CD4-positive, alpha-beta T cell (primary cell): ENCODE results near the gene ATP2A1. TPM values are rescaled to one million over a fixed set of nuclear protein-coding genes. Genes with fewer than 3 reads are reported as not detected.

Source experiments
- ATAC-seq: fragments of 200-7000 bp; cut with Tn5 transposase; one replicate; pipeline ENCODE4 v1.10.0; 2022; ENCODE audit warnings: mild to moderate bottlenecking; ENCODE audit not compliant: poor library complexity
- CTCF ChIA-PET: fragments of 350-600 bp; sonication (Branson Sonifier 250); formaldehyde crosslinking; loops from one replicate; lab custom pipeline; 2021; ENCODE audit warnings: antibody characterized with exemption, inconsistent platforms; lab: Charles Lee
- POLR2A ChIA-PET: fragments of 350-600 bp; sonication (Branson Sonifier 250); formaldehyde crosslinking; loops from one replicate; lab custom pipeline; 2021; ENCODE audit warnings: antibody characterized with exemption, inconsistent platforms; lab: Charles Lee
- DNase-seq, 14 experiments: peaks; one replicate each; pipeline ENCODE4 v3.0.0-alpha.2; 2013 to 2020; ENCODE audit warnings: mixed read lengths in 2 of 14
- H3K27ac ChIP-seq, 2 donors: one replicate each; pipeline versions ENCODE4 v1.5.1 to v1.7.0; 2013; ENCODE audit warnings: low read length in 2 of 2, low read depth in 1 of 2, mild to moderate bottlenecking in 1 of 2
- H3K27me3 ChIP-seq, 2 experiments: 1 replicate in 1 of 2; 2 replicates in 1 of 2; pipeline versions ENCODE4 v1.6.1 to v1.7.0; 2013; ENCODE audit warnings: low read length in 2 of 2, control low read depth in 1 of 2, mild to moderate bottlenecking in 1 of 2, moderate library complexity in 1 of 2; ENCODE audit not compliant: insufficient read depth in 2 of 2, control insufficient read depth in 1 of 2
- H3K36me3 ChIP-seq: one replicate; pipeline ENCODE4 v1.6.1; 2013; ENCODE audit warnings: low read length, control low read depth; ENCODE audit not compliant: insufficient read depth
- H3K4me1 ChIP-seq: one replicate; pipeline ENCODE4 v1.6.1; 2013; ENCODE audit warnings: low read length, control low read depth; ENCODE audit not compliant: insufficient read depth
- H3K4me3 ChIP-seq: one replicate; pipeline ENCODE4 v1.5.1; 2013; ENCODE audit warnings: mild to moderate bottlenecking, low read length, moderate library complexity
- H3K9me3 ChIP-seq, 2 experiments: 1 replicate in 1 of 2; 2 replicates in 1 of 2; pipeline versions ENCODE4 v1.6.1 to v1.7.0; 2013; ENCODE audit warnings: low read length in 2 of 2, mild to moderate bottlenecking in 2 of 2, control low read depth in 1 of 2, moderate library complexity in 1 of 2; ENCODE audit not compliant: control insufficient read depth in 1 of 2, insufficient read depth in 1 of 2
- H3K27ac Mint-ChIP-seq: one replicate; pipeline ENCODE4 v1.8.0; 2020; ENCODE audit warnings: mixed read lengths
- H3K27me3 Mint-ChIP-seq: one replicate; pipeline ENCODE4 v1.8.0; 2021; ENCODE audit warnings: mixed read lengths
- H3K36me3 Mint-ChIP-seq: one replicate; pipeline ENCODE4 v1.8.0; 2021; ENCODE audit warnings: low read depth, mixed read lengths
- H3K4me1 Mint-ChIP-seq: one replicate; pipeline ENCODE4 v1.8.0; 2021; ENCODE audit warnings: low read depth, mixed read lengths
- H3K4me3 Mint-ChIP-seq: one replicate; pipeline ENCODE4 v1.8.0; 2020; ENCODE audit warnings: mild to moderate bottlenecking, mixed read lengths
- H3K9me3 Mint-ChIP-seq: one replicate; pipeline ENCODE4 v1.8.0; 2020; ENCODE audit warnings: mixed read lengths
- intact Hi-C, 2 experiments: fragments of 100-400 bp; cut with DNase I in 1 of 2; cut with micrococcal nuclease in 1 of 2; formaldehyde crosslinking; loops; one replicate each; pipeline versions ENCODE4 v1.15.1 to v1.9.0; 2023 to 2025; cut with DNase I, micrococcal nuclease
- total RNA-seq, 174 experiments: library from RNA in 2 of 174; stranded (reverse) in 2 of 174; gene quantifications; one replicate each; pipeline ENCODE4 v1.2.3 and lab custom pipeline; 2021 to 2026
- TF ChIP-seq, protein P1 (sequence below): fragments of 200-600 bp; IDR thresholded peaks from one replicate; pipeline ENCODE4 v1.8.0; 2022; ENCODE audit warnings: antibody characterized with exemption, mild to moderate bottlenecking

Gene ATP2A1
- total RNA-seq, 2 experiments from 2014 or later = 0.56 to 0.77 TPM

DNA sequence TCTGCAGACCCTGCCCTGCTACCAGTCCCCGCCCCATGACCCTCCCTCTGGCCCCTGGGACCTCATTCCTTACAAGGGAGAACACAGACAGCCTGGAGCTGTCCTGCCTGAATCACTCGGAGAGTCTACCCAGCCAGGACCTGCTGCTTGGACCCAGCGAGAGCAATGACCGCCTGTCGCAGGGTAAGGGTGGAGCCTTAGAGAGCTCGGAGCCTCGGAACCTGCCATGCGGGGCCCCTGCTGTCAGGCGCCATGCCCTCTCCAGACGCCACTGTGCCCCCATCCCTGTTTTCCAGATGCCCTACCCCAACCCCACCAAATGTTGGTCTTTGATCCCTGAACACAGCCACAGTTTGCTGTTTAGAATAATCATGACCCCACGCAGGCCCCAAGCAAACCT, 9.1 kb upstream of the ATP2A1 start:
- POLR2A ChIA-PET = no interaction called here
- H3K36me3 Mint-ChIP-seq = peaks cover 64% of the 10 kb centered on the region
- Histone ChIP-seq H3K9me3 (no peaks in the 10 kb centered on the region), H3K27ac (no peak overlapping the region), H3K27me3 (no peaks in the 10 kb centered on the region), H3K4me3 (no peak overlapping the region), H3K36me3 (peaks cover 68% of the 10 kb centered on the region), H3K4me1 (peaks cover 5% of the 10 kb centered on the region)
- no peaks in the 10 kb centered on the region for H3K9me3 Mint-ChIP-seq
- CTCF ChIA-PET = no interaction called here
- ATAC-seq (no peak), DNase-seq (no peak)
- peaks cover 14% of the 10 kb centered on the region for H3K4me1 Mint-ChIP-seq
- H3K27me3 Mint-ChIP-seq = no peaks in the 10 kb centered on the region
- TF ChIP-seq, protein P1, sequence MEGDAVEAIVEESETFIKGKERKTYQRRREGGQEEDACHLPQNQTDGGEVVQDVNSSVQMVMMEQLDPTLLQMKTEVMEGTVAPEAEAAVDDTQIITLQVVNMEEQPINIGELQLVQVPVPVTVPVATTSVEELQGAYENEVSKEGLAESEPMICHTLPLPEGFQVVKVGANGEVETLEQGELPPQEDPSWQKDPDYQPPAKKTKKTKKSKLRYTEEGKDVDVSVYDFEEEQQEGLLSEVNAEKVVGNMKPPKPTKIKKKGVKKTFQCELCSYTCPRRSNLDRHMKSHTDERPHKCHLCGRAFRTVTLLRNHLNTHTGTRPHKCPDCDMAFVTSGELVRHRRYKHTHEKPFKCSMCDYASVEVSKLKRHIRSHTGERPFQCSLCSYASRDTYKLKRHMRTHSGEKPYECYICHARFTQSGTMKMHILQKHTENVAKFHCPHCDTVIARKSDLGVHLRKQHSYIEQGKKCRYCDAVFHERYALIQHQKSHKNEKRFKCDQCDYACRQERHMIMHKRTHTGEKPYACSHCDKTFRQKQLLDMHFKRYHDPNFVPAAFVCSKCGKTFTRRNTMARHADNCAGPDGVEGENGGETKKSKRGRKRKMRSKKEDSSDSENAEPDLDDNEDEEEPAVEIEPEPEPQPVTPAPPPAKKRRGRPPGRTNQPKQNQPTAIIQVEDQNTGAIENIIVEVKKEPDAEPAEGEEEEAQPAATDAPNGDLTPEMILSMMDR = no peak
- H3K4me3 Mint-ChIP-seq = no peak overlapping the region
- intact Hi-C loops = no loop called here
- no peak overlapping the region for H3K27ac Mint-ChIP-seq

DNA sequence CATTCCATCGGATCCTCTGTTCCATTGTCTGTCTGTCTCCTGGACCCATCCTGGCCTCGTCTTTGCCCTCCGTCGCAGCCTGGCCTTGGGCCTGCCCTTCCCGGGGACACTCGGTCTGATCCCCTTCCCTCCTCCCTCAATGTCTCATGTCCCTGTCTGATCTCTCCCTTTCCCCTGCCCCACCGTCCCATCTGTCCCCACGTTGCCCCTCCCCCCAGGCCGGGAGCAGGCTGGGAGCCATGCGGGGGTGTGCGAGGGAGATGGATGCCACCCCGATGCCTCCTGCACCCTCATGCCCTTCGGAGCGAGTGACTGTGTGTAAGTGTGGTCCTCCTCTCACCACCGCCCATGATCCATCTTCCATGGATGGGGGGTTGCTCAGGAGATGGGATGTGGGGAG, 5.3 kb upstream of the ATP2A1 start:
- Histone ChIP-seq H3K36me3 (peaks cover 54% of the 10 kb centered on the region), H3K9me3 (no peaks in the 10 kb centered on the region), H3K27ac (no peak overlapping the region), H3K27me3 (no peaks in the 10 kb centered on the region), H3K4me1 (no peaks in the 10 kb centered on the region), H3K4me3 (no peak overlapping the region)
- no peak for ATAC-seq
- POLR2A ChIA-PET = interaction anchor here (0.9 kb wide), 1 partner anchor 72 kb away, joined by 3 read pairs; no protein-coding TSS in a partner anchor
- CTCF ChIA-PET = interaction anchor here (0.6 to 2.8 kb wide), 5 partner anchors 11 to 294 kb away, joined by 3 to 9 read pairs (median 3); partner anchors contain the start of gene TUFM
- Mint-ChIP-seq H3K9me3 (no peaks in the 10 kb centered on the region), H3K4me3 (no peak overlapping the region), H3K27ac (no peak overlapping the region), H3K4me1 (no peaks in the 10 kb centered on the region), H3K36me3 (peaks cover 42% of the 10 kb centered on the region), H3K27me3 (no peaks in the 10 kb centered on the region)
- intact Hi-C loops = loop anchor here (1.0 kb wide), 2 partner anchors 70 to 72 kb away; no protein-coding TSS in a partner anchor
- no peak for DNase-seq
- TF ChIP-seq, protein P1 = no peak

DNA sequence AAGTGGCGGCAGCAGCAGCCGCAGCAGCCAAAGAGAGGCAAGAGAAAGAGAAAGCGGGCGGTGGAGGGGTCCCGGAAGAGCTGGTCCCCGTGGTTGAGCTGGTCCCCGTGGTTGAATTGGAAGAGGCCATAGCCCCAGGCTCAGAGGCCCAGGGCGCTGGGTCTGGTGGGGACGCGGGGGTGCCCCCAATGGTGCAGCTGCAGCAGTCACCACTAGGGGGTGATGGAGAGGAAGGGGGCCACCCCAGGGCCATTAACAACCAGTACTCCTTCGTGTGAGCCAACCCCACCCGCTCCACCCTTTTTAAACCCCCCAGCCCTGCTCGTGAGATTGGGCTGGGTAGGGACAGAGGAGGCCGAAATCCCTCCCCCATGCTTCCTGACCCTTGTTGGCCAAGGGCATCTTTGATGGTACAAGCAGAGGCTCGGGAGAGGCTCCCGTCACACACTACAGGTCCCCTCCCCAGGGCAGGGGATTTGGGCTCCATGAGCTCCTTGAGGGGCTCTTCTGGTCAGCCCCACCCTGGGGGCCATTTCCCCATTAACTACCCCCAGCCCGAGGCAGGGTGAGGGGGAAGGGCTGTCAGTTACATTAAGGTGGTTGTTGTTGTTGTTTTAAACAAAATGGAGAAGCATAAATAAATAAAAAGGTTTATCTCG, 4.6 kb upstream of the ATP2A1 start:
- no peak overlapping the region for H3K4me3 ChIP-seq
- ChIA-PET POLR2A (interaction anchor here (0.9 kb wide), 2 partner anchors 11 to 71 kb away, joined by 3 to 5 read pairs; no protein-coding TSS in a partner anchor), CTCF (interaction anchor here (0.6 to 2.8 kb wide), 5 partner anchors 12 to 295 kb away, joined by 3 to 9 read pairs (median 3); partner anchors contain the start of gene TUFM)
- ATAC-seq (peak; percentile 97), DNase-seq (peak; percentile 27 to 76 (median 54))
- no peaks in the 10 kb centered on the region for H3K9me3 Mint-ChIP-seq
- intact Hi-C loops = loop anchor here (1.0 kb wide), 2 partner anchors 70 to 72 kb away; no protein-coding TSS in a partner anchor
- H3K27me3 Mint-ChIP-seq = no peaks in the 10 kb centered on the region
- no peak overlapping the region for H3K27ac Mint-ChIP-seq
- no peaks in the 10 kb centered on the region for H3K4me1 Mint-ChIP-seq
- peaks cover 40% of the 10 kb centered on the region for H3K36me3 Mint-ChIP-seq
- H3K27ac ChIP-seq = no peak overlapping the region
- H3K9me3 ChIP-seq = no peaks in the 10 kb centered on the region
- TF ChIP-seq, protein P1 = peak; percentile 55
- H3K36me3 ChIP-seq = peaks cover 51% of the 10 kb centered on the region
- no peak overlapping the region for H3K4me3 Mint-ChIP-seq
- H3K4me1 ChIP-seq = peaks cover 2% of the 10 kb centered on the region
- H3K27me3 ChIP-seq = no peaks in the 10 kb centered on the region
